T-cell (primary cell): ENCODE measurements around the gene ERF. TPM values are rescaled to one million over a fixed set of nuclear protein-coding genes. Genes with fewer than 3 reads are reported as not detected.

Experiments
- ATAC-seq, 4 experiments: fragments of 200-7000 bp in 3 of 4; fragments of 150-1000 bp in 1 of 4; cut with Tn5 transposase; replicated peaks in 1 of 4; 1 replicate in 3 of 4; 2 replicates in 1 of 4; pipeline ENCODE4 v1.10.0; 2021; ENCODE audit warnings: moderate library complexity in 3 of 4, mild to moderate bottlenecking in 2 of 4, moderate number of reproducible peaks in 1 of 4
- CTCF ChIA-PET, 2 donors: fragments of 300-600 bp; sonication (Branson Sonifier 250); formaldehyde crosslinking; loops; one replicate each; lab custom pipeline; 2022; ENCODE audit warnings: antibody characterized with exemption in 2 of 2; lab: Charles Lee
- POLR2A ChIA-PET, 2 donors: fragments of 300-600 bp; sonication (Branson Sonifier 250); formaldehyde crosslinking; loops; one replicate each; lab custom pipeline; 2022; ENCODE audit warnings: antibody characterized with exemption in 2 of 2; lab: Charles Lee
- DNase-seq, 35 experiments: peaks; one replicate each; pipeline versions ENCODE4 v3.0.0 to v3.0.0-alpha.2; 2013 to 2023
- H3K27ac ChIP-seq: one replicate; pipeline ENCODE4 v1.5.1; 2013; ENCODE audit warnings: low read length
- H3K27me3 ChIP-seq, 2 experiments: replicated peaks in 1 of 2; 1 replicate in 1 of 2; 2 replicates in 1 of 2; pipeline versions ENCODE4 v1.6.1 to v1.7.0; 2013; ENCODE audit warnings: low read length in 1 of 2, mixed read lengths in 1 of 2; ENCODE audit not compliant: control insufficient read depth in 2 of 2, insufficient read depth in 2 of 2; ENCODE audit errors: extremely low read depth in 1 of 2
- H3K36me3 ChIP-seq, 2 donors: 1 replicate in 1 of 2; 2 replicates in 1 of 2; pipeline versions ENCODE4 v1.6.1 to v1.7.0; 2013; ENCODE audit warnings: low read length in 1 of 2; ENCODE audit not compliant: control insufficient read depth in 2 of 2, insufficient read depth in 1 of 2; ENCODE audit errors: extremely low read depth in 1 of 2
- H3K4me1 ChIP-seq, 2 experiments: 1 replicate in 1 of 2; 2 replicates in 1 of 2; pipeline versions ENCODE4 v1.6.1 to v1.7.0; 2013; ENCODE audit warnings: low read length in 2 of 2, mixed read lengths in 1 of 2; ENCODE audit not compliant: insufficient read depth in 2 of 2, control insufficient read depth in 1 of 2; ENCODE audit errors: extremely low read depth in 1 of 2
- H3K4me3 ChIP-seq, 2 donors: 1 replicate in 1 of 2; 2 replicates in 1 of 2; pipeline versions ENCODE4 v1.5.1 to v1.7.0; 2013; ENCODE audit warnings: mild to moderate bottlenecking in 2 of 2, low read length in 1 of 2, moderate library complexity in 1 of 2; ENCODE audit not compliant: control insufficient read depth in 1 of 2; ENCODE audit errors: extremely low read depth in 1 of 2
- H3K9me3 ChIP-seq: 2 replicates; pipeline ENCODE4 v1.7.0; 2013
- H3K27ac Mint-ChIP-seq, 2 donors: one replicate each; pipeline ENCODE4 v1.8.0; 2020 to 2021; ENCODE audit warnings: mild to moderate bottlenecking in 2 of 2, mixed read lengths in 2 of 2
- H3K27me3 Mint-ChIP-seq, 2 donors: one replicate each; pipeline ENCODE4 v1.8.0; 2021 to 2022; ENCODE audit warnings: mixed read lengths in 2 of 2
- H3K36me3 Mint-ChIP-seq: one replicate; pipeline ENCODE4 v1.8.0; 2021; ENCODE audit warnings: mixed read lengths
- H3K4me1 Mint-ChIP-seq, 3 donors: one replicate each; pipeline ENCODE4 v1.8.0; 2020 to 2022; ENCODE audit warnings: mixed read lengths in 3 of 3, mild to moderate bottlenecking in 1 of 3
- H3K4me3 Mint-ChIP-seq, 3 donors: one replicate each; pipeline ENCODE4 v1.8.0; 2020 to 2022; ENCODE audit warnings: mild to moderate bottlenecking in 3 of 3, mixed read lengths in 3 of 3, moderate library complexity in 3 of 3
- H3K9me3 Mint-ChIP-seq, 3 donors: one replicate each; pipeline ENCODE4 v1.8.0; 2020 to 2022; ENCODE audit warnings: mixed read lengths in 3 of 3
- WGBS: methylation state at CpG from one replicate; pipeline ENCODE4 v1.1.5; 2013; ENCODE audit warnings: missing lambda C conversion rate; ENCODE audit not compliant: insufficient coverage; 5-methylcytosine and 5-hydroxymethylcytosine counted together
- total RNA-seq, 35 experiments: library from RNA in 6 of 35; stranded (reverse) in 6 of 35; fragments of 120-200 nt in 1 of 35; gene quantifications; one replicate each; pipeline versions ENCODE4 v1.2.1 to v1.2.4 and lab custom pipeline; 2013 to 2026

Gene ERF
- total RNA-seq, 5 donors from 2014 or later (not counting 1 experiment from before 2014, with no cell fraction given) = 35.9 to 97.3 (median 44.6) TPM

GRCh38 chr19:42247640-42248199 lies 7.2 kb downstream of the ERF start:
- Mint-ChIP-seq H3K27ac (no peak overlapping the region), H3K4me1 (peaks cover 49 to 51% (median 51%) of the 10 kb centered on the region in 3 donors), H3K4me3 (no peak overlapping the region), H3K9me3 (no peaks in the 10 kb centered on the region), H3K36me3 (no peaks in the 10 kb centered on the region), H3K27me3 (no peaks in the 10 kb centered on the region)
- Histone ChIP-seq H3K36me3 (peaks cover 0 to 13% of the 10 kb centered on the region in 2 donors), H3K27me3 (no peaks in the 10 kb centered on the region), H3K4me1 (peaks cover 23 to 50% of the 10 kb centered on the region in 2 experiments), H3K4me3 (no peak overlapping the region), H3K27ac (no peak overlapping the region), H3K9me3 (no peaks in the 10 kb centered on the region)
- WGBS = no CpG with 5 or more reads among the region's 6 CpGs
- no peak for ATAC-seq
- POLR2A ChIA-PET = no interaction called here
- DNase-seq = no peak
- CTCF ChIA-PET = interaction anchor here in 1 of 2 donors (0.9 to 1.9 kb wide), 2 partner anchors 32 kb away, joined by 3 to 6 read pairs; no protein-coding TSS in a partner anchor

GRCh38 chr19:42246922-42247639 lies 7.8 kb downstream of the ERF start:
- Histone ChIP-seq H3K4me3 (no peak overlapping the region), H3K4me1 (peaks cover 18 to 44% of the 10 kb centered on the region in 2 experiments), H3K27ac (no peak overlapping the region), H3K27me3 (no peaks in the 10 kb centered on the region), H3K9me3 (no peaks in the 10 kb centered on the region), H3K36me3 (peaks cover 0 to 13% of the 10 kb centered on the region in 2 donors)
- ATAC-seq = no peak
- WGBS = 87% methylated on average over 4 of the region's 7 CpGs
- ChIA-PET CTCF (interaction anchor here (0.5 to 1.9 kb wide), 4 partner anchors 32 to 65 kb away, joined by 3 to 6 read pairs (median 4); no protein-coding TSS in a partner anchor), POLR2A (interaction anchor here in 1 of 2 donors (0.7 kb wide), 1 partner anchor 24 kb away, joined by 3 read pairs; no protein-coding TSS in a partner anchor)
- Mint-ChIP-seq H3K36me3 (no peaks in the 10 kb centered on the region), H3K4me1 (peaks cover 43 to 46% (median 45%) of the 10 kb centered on the region in 3 donors), H3K27ac (peak overlapping the region; percentile 44 to 84), H3K4me3 (no peak overlapping the region), H3K9me3 (no peaks in the 10 kb centered on the region), H3K27me3 (no peaks in the 10 kb centered on the region)
- peak in 1 of 35 experiments; percentile 2 for DNase-seq

GRCh38 chr19:42246143-42246921 lies 8.6 kb downstream of the ERF start:
- Mint-ChIP-seq H3K36me3 (no peaks in the 10 kb centered on the region), H3K9me3 (no peaks in the 10 kb centered on the region), H3K4me3 (no peak overlapping the region), H3K4me1 (peaks cover 41 to 45% (median 42%) of the 10 kb centered on the region in 3 donors), H3K27ac (peak overlapping the region; percentile 70 to 100), H3K27me3 (no peaks in the 10 kb centered on the region)
- ChIA-PET POLR2A (interaction anchor here in 1 of 2 donors (0.7 kb wide), 1 partner anchor 25 kb away, joined by 3 read pairs; no protein-coding TSS in a partner anchor), CTCF (interaction anchor here (0.5 to 1.9 kb wide), 4 partner anchors 33 to 64 kb away, joined by 3 to 6 read pairs (median 4); no protein-coding TSS in a partner anchor)
- WGBS = 68% methylated on average over 5 of the region's 10 CpGs
- Histone ChIP-seq H3K4me3 (no peak overlapping the region), H3K9me3 (no peaks in the 10 kb centered on the region), H3K27me3 (no peaks in the 10 kb centered on the region), H3K36me3 (peaks cover 0 to 13% of the 10 kb centered on the region in 2 donors), H3K27ac (no peak overlapping the region), H3K4me1 (peaks cover 15 to 43% of the 10 kb centered on the region in 2 experiments)
- ATAC-seq = no peak
- DNase-seq = peak in 2 of 35 experiments; percentile 6 to 26

GRCh38 chr19:42245231-42245630 lies 9.7 kb downstream of the ERF start:
- DNase-seq = no peak
- POLR2A ChIA-PET = no interaction called here
- peaks cover 43 to 53% (median 48%) of the 10 kb centered on the region in 3 donors for H3K4me1 Mint-ChIP-seq

GRCh38 chr19:42244347-42245220 lies 10.3 kb downstream of the ERF start:
- peaks cover 10 to 48% of the 10 kb centered on the region in 2 experiments for H3K4me1 ChIP-seq
- peak overlapping the region; percentile 86 to 96 (median 89) for H3K4me3 Mint-ChIP-seq
- H3K27ac Mint-ChIP-seq = peak overlapping the region; percentile 97 to 100
- CTCF ChIA-PET = interaction anchor here in 1 of 2 donors (0.8 kb wide), 1 partner anchor 35 kb away, joined by 3 read pairs; no protein-coding TSS in a partner anchor
- H3K27ac ChIP-seq = peak overlapping the region; percentile 85
- H3K4me1 Mint-ChIP-seq = peaks cover 44 to 59% (median 52%) of the 10 kb centered on the region in 3 donors
- peaks cover 10% of the 10 kb centered on the region for H3K36me3 Mint-ChIP-seq
- peak; percentile 86 to 95 (median 90) for DNase-seq
- H3K4me3 ChIP-seq = peak overlapping the region; percentile 82 to 87
- H3K27me3 Mint-ChIP-seq = no peaks in the 10 kb centered on the region
- no peaks in the 10 kb centered on the region for H3K9me3 ChIP-seq
- H3K27me3 ChIP-seq = no peaks in the 10 kb centered on the region
- H3K36me3 ChIP-seq = peaks cover 0 to 18% of the 10 kb centered on the region in 2 donors
- WGBS = under 1% methylated on average over 42 of the region's 45 CpGs
- H3K9me3 Mint-ChIP-seq = no peaks in the 10 kb centered on the region
- POLR2A ChIA-PET = no interaction called here
- peak; percentile 41 to 48 (median 44) for ATAC-seq

More at GRCh38 chr19:42245231-42245630, 9.7 kb downstream of the ERF start:
- no peak for ATAC-seq
- Histone ChIP-seq H3K36me3 (peaks cover 0 to 17% of the 10 kb centered on the region in 2 donors), H3K4me3 (no peak overlapping the region), H3K4me1 (peaks cover 10 to 43% of the 10 kb centered on the region in 2 experiments), H3K27ac (peak overlapping the region; percentile 85), H3K27me3 (no peaks in the 10 kb centered on the region), H3K9me3 (no peaks in the 10 kb centered on the region)
- Mint-ChIP-seq H3K9me3 (no peaks in the 10 kb centered on the region), H3K36me3 (peaks cover 4% of the 10 kb centered on the region), H3K27ac (peak overlapping the region; percentile 97 to 100), H3K27me3 (no peaks in the 10 kb centered on the region), H3K4me3 (peak overlapping the region; percentile 86 to 96 (median 89))
- 93% methylated on average over 6 of the region's 10 CpGs for WGBS
- CTCF ChIA-PET = no interaction called here
